Ectodermal cell (in vitro differentiated cells): ENCODE measurements around the gene SLC2A10.

ENCODE experiments used
- H3K27ac ChIP-seq: 2 replicates; pipeline ENCODE4 v1.7.0; 2013; ENCODE audit warnings: mild to moderate bottlenecking, low read depth, low read length; ENCODE audit not compliant: insufficient read depth, poor library complexity, severe bottlenecking
- H3K27me3 ChIP-seq: 2 replicates; pipeline ENCODE4 v1.7.0; 2013; ENCODE audit warnings: mild to moderate bottlenecking, low read length; ENCODE audit not compliant: insufficient read depth, control insufficient read depth, poor library complexity, severe bottlenecking
- H3K36me3 ChIP-seq: one replicate; pipeline ENCODE4 v1.7.0; 2013; ENCODE audit warnings: low read length; ENCODE audit not compliant: control insufficient read depth, insufficient read depth
- H3K4me1 ChIP-seq: one replicate; pipeline ENCODE4 v1.7.0; 2013; ENCODE audit warnings: low read length; ENCODE audit not compliant: control insufficient read depth, insufficient read depth
- H3K4me3 ChIP-seq: 2 replicates; pipeline ENCODE4 v1.7.0; 2013; ENCODE audit warnings: low read depth, low read length, control low read depth; ENCODE audit not compliant: insufficient read depth
- H3K9me3 ChIP-seq: 2 replicates; pipeline ENCODE4 v1.7.0; 2013; ENCODE audit warnings: mild to moderate bottlenecking, low read length, moderate library complexity; ENCODE audit not compliant: control insufficient read depth
- WGBS, 2 experiments: methylation state at CpG; one replicate each; pipeline ENCODE4 v1.1.7; 2013; ENCODE audit warnings: missing lambda C conversion rate in 2 of 2; 5-methylcytosine and 5-hydroxymethylcytosine counted together

The SLC2A10 gene

GRCh38 chr20:46725186-46726165 lies 16.0 kb downstream of the SLC2A10 start:
- H3K27ac ChIP-seq = no peak overlapping the region
- H3K36me3 ChIP-seq = no peaks in the 10 kb centered on the region
- no peaks in the 10 kb centered on the region for H3K9me3 ChIP-seq
- no peak overlapping the region for H3K4me3 ChIP-seq
- H3K27me3 ChIP-seq = no peaks in the 10 kb centered on the region
- no peaks in the 10 kb centered on the region for H3K4me1 ChIP-seq
- WGBS, 2 experiments = 95% methylated on average over 27 of the region's 27 CpGs

- 85 to 90% methylated on average over 4 of the region's 4 CpGs for WGBS, 2 experiments
- no peaks in the 10 kb centered on the region for H3K27me3 ChIP-seq
- no peaks in the 10 kb centered on the region for H3K4me1 ChIP-seq
- H3K4me3 ChIP-seq = no peak overlapping the region
- no peak overlapping the region for H3K27ac ChIP-seq
- H3K9me3 ChIP-seq = no peaks in the 10 kb centered on the region
- H3K36me3 ChIP-seq = no peaks in the 10 kb centered on the region
Observed at GRCh38 chr20:46731770-46732169, 22.3 kb downstream of the SLC2A10 start.

- Histone ChIP-seq H3K9me3 (no peaks in the 10 kb centered on the region), H3K4me3 (no peak overlapping the region), H3K27me3 (no peaks in the 10 kb centered on the region), H3K27ac (no peak overlapping the region), H3K4me1 (no peaks in the 10 kb centered on the region), H3K36me3 (no peaks in the 10 kb centered on the region)
- WGBS, 2 experiments = 93 to 97% methylated on average over 2 of the region's 2 CpGs
Observed at GRCh38 chr20:46735436-46735835, 26.0 kb downstream of the SLC2A10 start.

- Histone ChIP-seq H3K4me3 (no peak overlapping the region), H3K9me3 (no peaks in the 10 kb centered on the region), H3K27me3 (no peaks in the 10 kb centered on the region), H3K36me3 (no peaks in the 10 kb centered on the region), H3K4me1 (peaks cover 3% of the 10 kb centered on the region), H3K27ac (no peak overlapping the region)
- WGBS, 2 experiments = 91 to 92% methylated on average over 4 of the region's 4 CpGs
Observed at GRCh38 chr20:46739431-46740213, 30.2 kb downstream of the SLC2A10 start.

- Histone ChIP-seq H3K9me3 (no peaks in the 10 kb centered on the region), H3K27ac (no peak overlapping the region), H3K4me1 (peaks cover 3% of the 10 kb centered on the region), H3K36me3 (no peaks in the 10 kb centered on the region), H3K4me3 (no peak overlapping the region), H3K27me3 (no peaks in the 10 kb centered on the region)
- 94 to 96% methylated on average over 3 of the region's 3 CpGs for WGBS, 2 experiments
Observed at GRCh38 chr20:46740214-46740609, 30.8 kb downstream of the SLC2A10 start.

- Histone ChIP-seq H3K27me3 (no peaks in the 10 kb centered on the region), H3K4me3 (no peak overlapping the region), H3K4me1 (peaks cover 3% of the 10 kb centered on the region), H3K9me3 (no peaks in the 10 kb centered on the region), H3K27ac (no peak overlapping the region), H3K36me3 (no peaks in the 10 kb centered on the region)
- 82 to 90% methylated on average over 8 of the region's 8 CpGs for WGBS, 2 experiments
Observed at GRCh38 chr20:46741924-46742668, 32.6 kb downstream of the SLC2A10 start.

GRCh38 chr20:46742669-46743045 lies 33.2 kb downstream of the SLC2A10 start:
- WGBS, 2 experiments = 88 to 89% methylated on average over 5 of the region's 5 CpGs
- no peaks in the 10 kb centered on the region for H3K27me3 ChIP-seq
- H3K4me1 ChIP-seq = peaks cover 3% of the 10 kb centered on the region
- H3K27ac ChIP-seq = no peak overlapping the region
- H3K9me3 ChIP-seq = no peaks in the 10 kb centered on the region
- H3K4me3 ChIP-seq = no peak overlapping the region
- H3K36me3 ChIP-seq = no peaks in the 10 kb centered on the region

- H3K36me3 ChIP-seq = no peaks in the 10 kb centered on the region
- H3K4me1 ChIP-seq = peaks cover 3% of the 10 kb centered on the region
- H3K9me3 ChIP-seq = no peaks in the 10 kb centered on the region
- 40 to 42% methylated on average over 5 of the region's 5 CpGs for WGBS, 2 experiments
- no peak overlapping the region for H3K4me3 ChIP-seq
- no peaks in the 10 kb centered on the region for H3K27me3 ChIP-seq
- no peak overlapping the region for H3K27ac ChIP-seq
Observed at GRCh38 chr20:46743088-46743487, 33.6 kb downstream of the SLC2A10 start.

- no peaks in the 10 kb centered on the region for H3K36me3 ChIP-seq
- H3K27ac ChIP-seq = no peak overlapping the region
- no peaks in the 10 kb centered on the region for H3K9me3 ChIP-seq
- H3K4me3 ChIP-seq = no peak overlapping the region
- peaks cover 3% of the 10 kb centered on the region for H3K4me1 ChIP-seq
- H3K27me3 ChIP-seq = no peaks in the 10 kb centered on the region
- 64 to 75% methylated on average over 6 to 7 of the region's 7 CpGs for WGBS, 2 experiments
Observed at GRCh38 chr20:46746956-46747526, 37.6 kb downstream of the SLC2A10 start.
